Gastroesophageal sphincter (tissue), 3 donors: ENCODE measurements around the gene FOXN1.

Experiments used
- CTCF ChIP-seq, 4 experiments: fragments of 200-600 bp in 2 of 4; fragments of 450-650 bp in 2 of 4; sonication (generic) in 1 of 4; IDR thresholded peaks; one replicate each; pipeline ENCODE4 v1.5.1; 2017 to 2019; ENCODE audit warnings: antibody characterized with exemption in 4 of 4, mild to moderate bottlenecking in 2 of 4, moderate library complexity in 2 of 4
- EP300 ChIP-seq: sonication (generic); formaldehyde crosslinking; IDR thresholded peaks from one replicate; pipeline ENCODE4 v1.6.1; 2017; ENCODE audit warnings: antibody characterized with exemption, mild to moderate bottlenecking

DNA sequence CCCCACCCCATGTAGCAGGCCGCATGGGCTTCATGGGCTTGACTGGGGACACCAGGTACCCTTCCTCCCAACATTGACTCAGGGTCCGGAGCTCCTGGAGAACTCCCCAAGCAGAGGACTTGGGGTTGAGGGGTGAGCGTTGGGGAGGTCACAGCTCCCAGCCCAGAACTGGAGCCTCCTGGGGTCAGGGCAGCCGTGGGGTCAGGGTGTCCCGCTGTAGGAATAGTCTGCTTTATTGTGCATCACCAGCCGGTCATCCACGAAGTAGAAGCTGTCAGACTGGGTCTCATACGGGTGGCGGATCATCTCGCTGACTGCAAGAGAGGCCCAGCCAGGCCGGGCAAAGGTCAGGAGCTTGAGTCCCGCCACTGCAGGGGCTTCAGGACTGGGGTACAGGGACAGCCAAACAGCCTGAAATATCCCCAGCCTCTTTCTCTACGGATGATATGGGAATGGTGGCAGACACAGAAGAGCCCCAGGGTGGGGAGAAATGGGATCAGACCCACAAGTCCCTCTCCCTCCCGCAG, 41.0 kb downstream of the FOXN1 start:
- TF ChIP-seq EP300 = no peak
- no peak for TF ChIP-seq CTCF (IDR thresholded peaks at IDR 0.05)
